ENCODE results near the gene FAM20C.

DNA sequence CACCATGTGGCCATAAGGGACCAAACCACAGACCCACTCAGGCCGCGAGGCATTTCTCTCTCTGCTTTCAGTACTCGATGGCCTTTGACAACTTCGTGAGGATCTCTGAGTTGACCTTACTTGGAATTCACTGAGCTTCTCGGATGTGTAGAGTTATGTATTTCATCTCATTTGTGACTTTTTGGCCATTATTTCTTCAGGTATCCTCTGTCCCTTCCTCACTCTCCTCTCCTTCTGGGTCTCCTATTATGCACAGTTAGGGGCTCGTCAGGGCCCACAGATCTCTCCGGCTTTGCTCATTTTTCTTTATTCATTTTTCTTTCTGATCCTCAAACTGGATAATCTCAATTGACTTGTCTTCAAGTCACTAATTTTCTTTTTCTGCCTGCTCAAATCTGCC lies 81.0 kb downstream of the FAM20C start:
- TF ChIP-seq, protein P1, sequence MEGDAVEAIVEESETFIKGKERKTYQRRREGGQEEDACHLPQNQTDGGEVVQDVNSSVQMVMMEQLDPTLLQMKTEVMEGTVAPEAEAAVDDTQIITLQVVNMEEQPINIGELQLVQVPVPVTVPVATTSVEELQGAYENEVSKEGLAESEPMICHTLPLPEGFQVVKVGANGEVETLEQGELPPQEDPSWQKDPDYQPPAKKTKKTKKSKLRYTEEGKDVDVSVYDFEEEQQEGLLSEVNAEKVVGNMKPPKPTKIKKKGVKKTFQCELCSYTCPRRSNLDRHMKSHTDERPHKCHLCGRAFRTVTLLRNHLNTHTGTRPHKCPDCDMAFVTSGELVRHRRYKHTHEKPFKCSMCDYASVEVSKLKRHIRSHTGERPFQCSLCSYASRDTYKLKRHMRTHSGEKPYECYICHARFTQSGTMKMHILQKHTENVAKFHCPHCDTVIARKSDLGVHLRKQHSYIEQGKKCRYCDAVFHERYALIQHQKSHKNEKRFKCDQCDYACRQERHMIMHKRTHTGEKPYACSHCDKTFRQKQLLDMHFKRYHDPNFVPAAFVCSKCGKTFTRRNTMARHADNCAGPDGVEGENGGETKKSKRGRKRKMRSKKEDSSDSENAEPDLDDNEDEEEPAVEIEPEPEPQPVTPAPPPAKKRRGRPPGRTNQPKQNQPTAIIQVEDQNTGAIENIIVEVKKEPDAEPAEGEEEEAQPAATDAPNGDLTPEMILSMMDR (conservative IDR thresholded peaks at IDR 0.05; ENCODE audit: low read depth, low read length) = no peak
- TF ChIP-seq EZH2 (IDR thresholded peaks at IDR 0.05; ENCODE audit: borderline replicate concordance, low read depth, low read length, poor library complexity, severe bottlenecking) = no peak

Data from A673 (cell line).